HG02870 (cell line): Measurements from ENCODE around the gene LRGUK.
"Not testable (repeated sequence)": the region's sequence is repeated elsewhere in the genome, so short reads cannot be mapped to it uniquely, and the experiment has no call there.

Source experiments
- ATAC-seq: cut with Tn5 transposase; IDR thresholded peaks from one replicate; pipeline ENCODE4 v1.9.1; 2021; ENCODE audit warnings: mild to moderate bottlenecking, moderate library complexity; ENCODE audit not compliant: unreplicated experiment

Gene LRGUK

DNA sequence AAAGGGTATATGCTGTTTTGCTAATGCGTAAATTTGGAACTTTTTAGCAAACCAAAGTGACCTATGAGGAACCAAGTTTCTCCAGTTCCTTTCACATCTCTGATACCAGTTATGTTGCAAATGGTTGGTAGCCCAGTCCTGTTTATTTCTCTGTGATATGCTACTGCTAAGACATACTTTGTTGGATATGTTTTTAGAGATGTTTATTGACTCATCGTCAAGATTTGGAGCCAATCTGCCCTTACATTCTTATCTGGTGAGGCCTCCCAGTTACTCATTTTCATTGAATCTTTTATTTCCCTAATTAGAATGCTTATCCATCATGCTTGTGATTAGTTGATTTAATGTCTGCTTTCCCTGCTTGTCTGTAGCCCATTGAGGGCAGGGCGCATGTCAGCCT lies 58.9 kb downstream of the LRGUK start:
- no peak for ATAC-seq

DNA sequence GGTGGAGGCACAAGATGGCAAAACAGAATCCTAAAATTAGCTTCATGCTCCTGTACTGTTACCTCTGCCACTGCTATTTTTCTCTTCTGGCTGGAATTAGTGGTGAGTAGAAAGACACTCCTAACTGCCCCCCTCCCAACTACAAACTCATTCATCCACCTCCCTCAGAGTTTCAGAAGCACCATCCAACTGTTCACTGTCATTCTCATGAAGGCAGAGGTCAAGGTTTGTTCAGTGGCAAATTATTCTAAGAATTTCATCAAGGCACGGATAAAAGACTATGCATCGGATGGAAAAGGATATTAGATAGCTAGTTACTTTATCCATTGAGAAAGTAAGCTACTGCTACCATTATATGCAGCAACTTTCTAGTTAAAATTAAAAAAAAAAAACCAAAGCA lies 59.7 kb downstream of the LRGUK start:
- ATAC-seq: no peak

DNA sequence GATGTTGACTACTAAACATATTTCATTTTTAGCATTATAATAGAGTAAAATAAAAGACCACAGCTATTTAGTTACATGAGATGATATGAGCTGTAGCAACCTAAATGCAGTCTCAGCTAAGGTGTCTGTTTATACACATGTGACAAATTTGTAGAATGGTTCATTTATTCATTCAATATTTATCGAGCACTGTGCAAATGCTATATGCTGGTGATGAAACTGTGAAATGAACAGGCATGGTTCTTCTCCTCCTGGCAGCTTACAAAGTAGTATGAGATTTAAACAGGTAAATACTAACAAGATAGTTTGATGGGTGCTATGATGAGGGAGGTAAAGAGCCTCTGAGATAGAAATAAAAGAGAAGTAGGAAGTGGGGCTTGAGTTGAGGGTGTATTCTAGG lies 60.8 kb downstream of the LRGUK start:
- no peak for ATAC-seq

DNA sequence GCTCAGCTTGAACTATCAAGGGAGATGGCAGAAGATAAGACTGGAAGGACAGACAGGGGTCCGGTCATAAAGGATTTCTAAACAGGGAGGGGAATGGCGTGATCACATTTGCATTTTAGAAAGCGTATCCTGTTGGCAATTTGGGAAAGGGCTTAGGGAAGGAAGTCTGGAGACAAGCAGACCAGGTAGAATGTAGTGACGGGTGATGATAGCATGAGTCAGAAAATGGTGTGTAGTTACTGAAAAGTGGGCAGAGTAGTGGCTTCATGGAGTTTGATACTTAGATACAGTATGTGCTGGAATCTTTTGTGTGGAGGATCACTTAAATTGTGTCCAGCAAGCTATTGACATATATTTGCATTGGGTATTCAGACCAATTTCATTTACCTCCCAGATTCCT lies 61.2 kb downstream of the LRGUK start:
- ATAC-seq: no peak

DNA sequence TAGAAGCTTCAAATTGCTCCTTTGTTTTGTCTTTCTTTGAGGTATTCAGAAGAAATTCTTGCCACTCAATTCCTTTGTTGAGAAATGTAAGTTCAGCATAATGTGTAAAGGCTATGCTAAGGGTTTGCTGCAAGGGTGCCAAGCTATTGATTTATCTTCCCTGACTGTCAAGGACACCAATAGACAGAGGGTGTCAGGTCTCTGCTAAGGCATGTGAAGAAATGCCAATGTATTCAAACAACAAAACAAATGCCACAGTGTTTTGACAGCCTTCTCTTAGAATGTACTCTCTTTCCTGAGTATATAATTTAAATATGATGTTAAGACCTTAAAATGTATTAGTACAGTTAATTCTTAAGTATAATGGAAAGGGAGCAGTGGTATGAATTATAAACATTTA lies 62.4 kb downstream of the LRGUK start:
- no peak for ATAC-seq

DNA sequence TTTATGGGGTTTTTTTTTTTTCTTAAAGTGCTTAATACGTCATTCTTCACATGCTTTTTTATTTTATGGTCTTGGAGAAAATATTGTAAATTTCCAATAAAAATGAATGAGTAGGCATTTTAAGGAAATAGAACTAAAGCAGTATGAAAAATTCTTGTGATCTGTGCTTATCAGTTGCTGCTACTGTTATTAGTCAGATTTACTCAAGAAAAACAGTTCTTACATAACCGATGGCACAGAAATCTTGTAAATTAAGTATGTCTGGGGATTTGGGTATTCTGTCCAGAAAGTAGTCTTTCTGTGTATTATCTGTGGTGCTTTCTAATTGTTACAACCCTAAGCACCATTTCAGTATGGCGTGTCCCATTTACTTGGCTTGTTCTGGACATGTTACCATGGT lies 64.7 kb downstream of the LRGUK start:
- ATAC-seq: no peak

DNA sequence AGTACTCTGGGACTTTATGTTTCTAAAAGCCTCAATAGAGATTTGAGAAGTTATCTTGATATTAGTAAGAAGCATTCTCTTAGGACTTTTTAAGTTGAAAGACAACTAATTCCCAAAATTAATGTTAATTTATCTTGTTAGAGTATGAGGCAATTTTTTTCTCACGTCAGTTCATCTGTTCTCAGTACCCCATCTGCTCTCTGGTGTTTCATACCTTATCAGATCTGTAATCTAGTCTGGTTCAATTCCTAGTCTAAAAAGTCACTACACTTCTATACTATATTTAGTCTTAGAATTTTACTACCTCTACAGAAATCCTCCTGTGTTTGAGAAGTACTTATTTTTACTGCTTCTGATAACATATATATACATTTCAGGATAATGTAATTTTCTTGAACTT lies 66.1 kb downstream of the LRGUK start:
- no peak for ATAC-seq

DNA sequence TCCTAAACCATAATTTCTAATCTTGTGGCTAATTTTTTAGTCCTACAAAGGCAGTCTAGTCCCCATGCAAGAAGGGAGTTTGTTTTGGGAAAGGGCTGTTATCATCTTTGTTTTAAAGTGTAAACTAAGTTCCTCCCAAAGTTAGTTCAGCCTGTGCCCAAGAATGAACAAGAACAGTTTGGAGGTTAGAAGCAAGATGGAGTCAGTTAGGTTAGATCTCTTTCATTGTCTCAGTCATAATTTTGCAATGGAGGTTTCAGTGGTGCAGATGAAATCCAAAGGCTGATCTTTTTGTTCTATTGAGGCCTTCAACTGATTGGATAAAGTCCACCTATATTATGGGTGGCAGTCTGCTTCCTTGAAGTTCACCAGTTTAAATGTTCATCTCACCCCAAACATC lies 68.1 kb downstream of the LRGUK start:
- ATAC-seq: no peak

DNA sequence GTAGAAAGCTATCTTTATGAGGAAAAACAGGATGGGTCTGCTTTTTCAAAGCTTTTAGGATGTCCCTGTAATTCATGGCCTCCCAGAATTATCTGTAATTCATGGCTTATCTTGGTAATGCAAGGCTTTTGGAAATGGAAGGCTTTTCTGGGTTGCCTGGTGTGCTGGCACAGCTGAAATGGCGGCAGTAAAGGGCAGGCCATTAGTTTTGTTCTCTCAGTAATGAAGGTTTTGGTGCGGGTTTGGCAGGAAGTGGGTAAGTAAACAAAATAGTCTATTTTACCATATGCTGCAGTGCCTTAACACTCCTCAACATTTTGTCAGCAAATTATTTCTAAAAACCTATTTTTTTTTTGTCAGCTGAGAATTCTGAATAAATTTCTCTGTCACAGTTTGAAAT lies 69.3 kb downstream of the LRGUK start:
- no peak for ATAC-seq

DNA sequence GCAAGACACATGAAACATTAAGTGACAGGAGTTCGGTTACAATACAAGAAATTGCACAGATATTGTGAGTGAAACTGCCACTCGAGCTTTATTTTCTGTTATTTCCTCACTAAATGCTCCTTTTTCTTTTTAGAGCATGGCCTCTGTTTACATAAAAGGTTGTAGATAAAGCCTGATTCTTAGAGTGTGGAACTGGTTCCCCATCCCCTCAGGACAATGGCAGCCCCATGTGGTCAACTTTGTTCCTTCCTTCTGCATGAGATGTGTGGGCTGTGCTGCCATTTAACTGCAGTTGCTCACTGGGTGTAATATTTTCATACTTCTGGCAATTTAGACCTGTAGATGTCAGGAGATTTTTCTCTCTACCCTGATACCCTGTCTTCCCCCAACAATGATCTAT lies 70.2 kb downstream of the LRGUK start:
- ATAC-seq: no peak

DNA sequence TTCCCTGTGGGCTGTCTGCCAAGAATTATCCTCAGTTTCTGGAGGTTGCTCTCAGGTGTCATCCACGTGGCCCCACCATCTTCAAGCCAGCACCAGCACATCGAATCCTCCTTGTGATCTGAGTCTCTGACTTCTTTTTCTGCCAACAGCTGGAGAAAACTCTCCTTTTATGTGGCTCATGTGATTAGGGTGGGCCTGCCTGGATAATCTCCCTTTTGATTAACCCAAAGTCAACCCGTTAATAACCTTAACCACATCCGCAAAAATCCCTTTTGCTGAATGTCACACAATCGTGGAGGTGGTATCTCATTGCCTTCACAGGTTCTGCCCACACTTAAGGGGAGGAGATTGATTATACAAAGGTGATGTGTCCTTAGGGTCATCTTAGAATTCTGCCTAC lies 73.8 kb downstream of the LRGUK start:
- no peak for ATAC-seq

DNA sequence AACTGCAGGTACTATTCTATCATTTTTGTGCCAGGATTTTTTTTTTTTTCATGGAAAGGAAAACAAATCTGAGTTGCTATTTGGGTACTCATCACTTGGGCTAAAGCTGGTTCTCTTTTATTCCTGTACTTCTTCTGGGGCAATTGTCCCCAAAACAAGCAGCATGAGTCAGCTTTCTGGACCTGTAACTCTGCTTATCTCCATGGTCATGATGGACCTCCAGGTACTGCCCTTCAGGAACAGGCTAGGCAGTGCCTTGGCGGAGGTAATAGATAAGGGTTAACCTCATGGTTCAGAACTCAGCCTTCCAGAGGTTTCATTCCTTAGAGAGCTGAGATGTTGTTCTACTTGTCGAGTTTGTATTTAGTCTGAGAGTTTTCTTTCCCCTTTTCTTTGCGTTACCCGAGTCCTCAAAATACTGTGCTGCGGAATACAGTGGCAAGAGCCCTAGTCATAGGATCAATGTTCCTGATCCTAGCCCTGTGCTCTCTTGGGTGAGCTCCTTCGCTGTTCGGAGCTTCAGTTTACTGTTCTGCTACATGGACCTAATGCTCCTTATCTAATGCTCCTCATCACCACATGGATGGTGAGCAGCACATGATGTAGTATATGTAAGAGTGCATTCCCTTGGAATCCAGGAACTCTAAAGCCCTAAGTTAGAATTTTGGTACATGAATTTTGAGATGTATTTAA lies 74.6 kb downstream of the LRGUK start:
- ATAC-seq: no peak

DNA sequence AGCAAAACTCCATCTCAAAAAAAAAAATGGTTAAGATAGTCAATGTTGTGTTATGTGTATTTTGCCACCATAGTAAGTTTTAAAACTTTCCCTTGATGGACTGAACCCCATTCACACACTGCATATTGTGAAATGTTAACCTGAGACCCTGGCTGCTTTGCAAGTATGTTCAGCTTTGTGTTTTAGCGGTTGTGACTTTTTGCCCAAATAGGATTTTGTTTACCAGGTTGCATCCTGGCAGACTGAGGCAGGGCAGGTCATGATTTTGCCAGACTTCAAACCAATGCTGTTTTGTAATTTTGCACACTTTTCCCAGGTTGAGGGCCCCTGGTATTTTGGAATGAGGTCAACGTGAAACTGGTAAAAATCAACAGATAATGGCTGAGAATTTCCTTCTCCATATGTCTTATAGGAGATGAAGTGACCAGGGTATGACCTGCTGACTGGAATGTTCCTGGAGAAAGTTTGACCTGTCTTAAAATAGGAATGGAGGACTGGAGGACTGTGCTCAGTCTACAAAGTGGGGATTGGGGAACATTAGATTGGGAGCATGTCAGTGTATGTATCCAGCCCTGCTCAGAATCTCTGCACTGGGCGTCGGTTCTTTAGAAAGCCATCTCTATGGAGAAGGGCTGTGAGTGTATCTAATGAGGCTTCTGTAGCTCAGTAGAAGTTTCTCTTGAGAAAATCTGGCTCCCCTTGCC lies 76.2 kb downstream of the LRGUK start:
- no peak for ATAC-seq

DNA sequence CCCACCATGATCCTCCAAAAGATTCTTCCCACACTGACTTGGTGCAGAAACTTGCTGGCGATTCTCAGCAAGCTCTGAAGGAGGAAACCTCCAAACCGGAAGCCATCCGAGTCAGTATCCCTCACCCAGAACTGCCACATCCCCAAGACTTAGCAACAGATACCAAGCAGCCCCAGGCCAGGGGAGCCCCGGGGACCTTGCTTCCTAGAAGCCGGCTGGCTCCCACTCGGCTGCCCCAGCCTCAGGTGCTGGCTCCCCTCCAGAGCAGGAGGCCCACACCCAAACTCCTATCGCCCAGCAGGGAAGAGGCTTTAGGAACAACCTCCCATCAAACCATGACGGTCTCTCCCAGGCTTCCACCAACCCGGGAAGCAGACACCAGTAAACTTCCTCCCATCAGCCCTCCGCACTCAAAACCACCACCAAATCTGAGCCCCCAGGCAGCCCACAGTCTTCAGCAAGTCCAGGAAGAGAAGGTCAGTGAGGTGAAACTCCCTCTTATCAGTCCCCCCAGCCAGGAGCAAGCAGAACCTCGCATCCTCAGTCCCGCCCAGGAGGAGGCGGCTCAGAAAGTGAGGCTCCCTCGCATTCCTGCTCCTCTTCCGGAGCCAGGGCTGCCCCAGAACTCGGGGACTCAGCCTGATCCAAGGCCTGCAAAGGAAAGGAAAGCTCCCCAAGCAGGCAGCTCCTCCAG lies 82.3 kb downstream of the LRGUK start:
- ATAC-seq: no peak

DNA sequence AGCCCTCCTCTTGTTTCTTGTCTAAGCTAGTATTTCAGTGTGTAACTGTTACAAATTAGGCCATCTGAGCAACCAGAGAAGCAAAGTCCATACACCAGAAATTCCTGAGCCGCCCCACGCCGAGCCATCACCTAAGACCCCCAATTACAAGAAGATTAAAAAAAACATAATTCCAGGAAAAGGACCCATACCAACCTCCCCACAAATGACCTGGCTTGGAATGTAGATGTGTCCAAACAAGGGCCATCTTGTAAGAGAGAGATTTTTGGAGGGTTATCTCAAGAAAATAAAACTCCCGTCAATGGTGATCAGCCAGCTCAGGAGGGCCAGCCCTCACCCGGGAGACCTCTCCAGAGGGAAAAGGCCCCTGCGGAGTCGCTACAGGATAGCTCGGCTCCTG lies 83.1 kb downstream of the LRGUK start:
- no peak for ATAC-seq

DNA sequence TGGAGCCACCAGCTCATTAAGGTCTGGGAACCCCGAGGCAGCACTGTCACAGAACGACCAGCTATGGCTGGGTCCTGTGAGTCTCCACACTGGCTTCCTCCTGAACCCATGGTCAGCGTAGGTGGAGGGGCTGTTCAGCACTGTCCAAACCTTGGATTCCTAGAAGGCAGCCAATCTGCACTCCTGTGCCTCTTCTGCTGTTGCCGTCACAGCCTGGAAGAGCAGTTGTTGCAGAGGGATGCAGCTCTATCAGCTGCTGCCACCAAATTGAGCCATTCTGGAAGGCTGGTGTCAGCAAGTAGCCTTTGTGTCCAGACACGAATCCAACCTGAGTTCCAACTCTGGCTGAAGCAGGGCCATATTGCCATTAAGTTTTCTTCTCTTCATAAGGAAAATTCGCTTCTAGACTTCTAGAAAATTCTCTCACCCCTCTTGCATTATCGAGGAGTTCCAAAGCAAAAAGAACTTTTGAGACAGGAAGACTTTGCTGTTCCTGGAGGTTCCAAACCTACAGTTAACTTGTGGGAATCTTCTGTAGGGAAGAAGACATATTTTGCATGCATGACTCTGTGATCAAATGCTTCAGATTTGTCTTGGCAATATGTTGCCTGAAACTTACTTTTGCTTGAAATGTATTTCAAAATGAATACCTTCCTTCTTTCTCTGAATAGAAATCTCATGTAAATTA lies 84.0 kb downstream of the LRGUK start:
- no peak for ATAC-seq

DNA sequence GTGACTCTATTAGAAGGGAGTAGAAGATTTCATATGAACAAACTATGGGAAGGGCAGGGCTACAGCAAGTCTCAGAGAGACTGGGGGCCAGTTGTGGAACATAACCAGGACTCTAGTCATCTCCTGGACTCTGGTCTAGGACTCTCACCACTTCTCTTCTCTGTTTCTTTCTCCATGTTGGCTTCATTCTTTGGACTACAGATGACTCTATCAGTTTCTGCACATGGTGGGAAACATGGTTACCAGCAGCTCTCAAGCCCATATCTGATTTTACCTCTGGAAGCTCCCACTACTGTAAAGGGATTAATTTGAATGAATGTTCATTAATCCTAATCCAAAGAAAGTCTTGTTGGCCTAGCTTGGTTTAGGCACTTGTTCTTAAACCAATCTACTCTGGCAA lies 84.7 kb downstream of the LRGUK start:
- no peak for ATAC-seq

DNA sequence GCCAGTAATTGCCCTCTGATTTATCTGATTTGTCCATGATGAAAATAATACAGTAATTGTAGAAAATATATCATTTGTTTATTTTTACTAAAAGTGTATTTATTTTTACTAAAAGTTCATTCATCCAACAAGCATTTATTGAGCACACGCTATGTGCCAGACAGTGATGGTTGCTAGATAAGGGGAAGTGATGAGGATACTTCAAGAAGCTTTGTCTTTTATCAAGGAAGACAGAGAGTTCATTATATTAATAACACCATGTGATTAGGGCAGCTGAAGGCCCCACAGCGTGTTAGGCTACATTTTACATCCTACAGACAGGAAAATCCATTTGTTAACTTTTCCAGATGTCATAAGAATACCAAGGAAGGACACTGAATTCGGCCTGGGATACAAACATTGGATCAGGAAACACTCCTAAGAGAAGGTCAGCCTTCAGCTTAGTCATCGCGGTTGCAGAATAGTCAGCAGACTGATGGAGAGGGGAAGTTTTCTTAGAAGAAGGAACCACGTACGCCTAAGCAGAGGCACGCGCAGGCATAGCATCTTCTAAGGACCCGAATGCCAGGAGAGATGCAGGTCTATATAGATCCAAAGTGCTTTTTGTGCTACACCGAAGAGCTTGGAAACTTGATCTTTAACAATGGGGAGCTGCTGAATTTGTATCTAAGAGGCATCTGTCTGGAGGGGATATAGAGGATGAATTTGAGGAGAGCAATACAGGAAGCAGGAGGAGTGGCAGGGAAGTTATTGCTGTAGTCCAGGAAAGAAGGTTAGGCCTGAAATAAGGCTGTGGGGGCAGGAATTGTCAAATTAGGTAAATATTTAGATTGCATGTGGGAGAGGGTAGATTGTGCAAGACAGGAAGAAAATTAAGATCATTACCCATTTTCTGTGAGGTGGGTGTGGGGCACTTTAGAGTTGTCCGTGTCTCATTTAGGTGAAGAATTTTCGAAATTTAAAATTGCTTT lies 85.7 kb downstream of the LRGUK start:
- ATAC-seq: no peak

DNA sequence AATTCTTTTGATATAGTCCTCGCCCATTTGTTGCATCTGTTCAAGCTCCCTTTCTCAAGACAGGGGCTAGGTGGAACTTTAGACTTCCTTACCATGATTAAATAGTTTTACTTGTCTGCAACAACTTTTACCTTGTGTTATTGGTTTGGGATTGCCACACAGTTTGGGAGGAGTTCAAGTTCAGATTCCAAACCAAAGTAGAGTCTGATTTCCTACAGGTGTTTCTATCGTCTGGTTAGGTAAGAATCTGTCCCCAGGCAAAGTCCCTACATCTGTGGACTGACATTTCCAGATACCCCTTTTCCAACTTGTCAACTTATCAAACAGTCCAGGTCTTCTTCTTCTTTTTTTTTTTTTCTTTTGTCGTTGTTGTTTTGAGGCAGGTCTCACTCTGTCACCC lies 93.1 kb downstream of the LRGUK start:
- ATAC-seq: no peak

DNA sequence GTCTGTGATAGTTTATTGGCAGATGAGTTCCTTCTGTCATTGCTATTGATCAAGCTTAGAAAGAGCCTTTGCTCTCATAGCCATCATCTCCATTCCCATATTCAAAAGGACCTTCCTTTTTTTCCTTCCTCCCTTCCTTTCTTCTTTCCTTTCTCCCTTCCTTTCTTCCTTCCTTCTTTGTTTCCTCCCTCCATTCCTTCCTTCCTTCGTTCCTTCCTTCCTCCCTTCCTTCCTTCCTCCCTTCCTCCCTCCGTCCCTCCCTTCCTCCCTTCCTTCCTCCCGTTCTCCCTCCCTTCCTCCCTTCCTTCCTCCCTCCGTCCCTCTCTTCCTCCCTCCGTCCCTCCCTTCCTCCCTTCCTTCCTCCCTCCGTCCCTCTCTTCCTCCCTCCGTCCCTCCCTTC lies 104.2 kb downstream of the LRGUK start:
- ATAC-seq: not testable (repeated sequence)

DNA sequence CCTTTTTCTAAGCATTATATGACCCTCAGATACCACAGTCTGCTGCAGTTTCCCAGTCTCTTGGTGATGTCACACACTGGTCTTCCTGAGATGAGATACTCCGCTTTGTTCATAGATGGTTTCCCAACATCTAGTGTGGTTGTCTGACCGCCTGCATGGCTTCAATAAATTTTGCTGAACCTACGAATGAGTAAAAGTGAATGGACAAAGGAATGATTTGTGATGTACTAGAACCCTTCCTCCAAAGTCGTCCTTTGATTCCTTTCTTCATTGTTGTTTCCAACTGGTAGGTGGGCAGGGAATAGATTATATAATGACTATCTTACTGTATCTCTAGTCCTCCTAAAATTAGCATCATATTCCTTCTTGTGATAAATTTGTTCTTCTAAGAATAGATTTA lies 107.1 kb downstream of the LRGUK start:
- ATAC-seq: no peak
